GM19324 (cell line): ENCODE results near the gene TBK1.

Experiments
- ATAC-seq: cut with Tn5 transposase; IDR thresholded peaks from one replicate; pipeline ENCODE4 v1.9.1; 2021; ENCODE audit warnings: mild to moderate bottlenecking, moderate library complexity; ENCODE audit not compliant: unreplicated experiment, low FRiP score

The TBK1 gene

DNA sequence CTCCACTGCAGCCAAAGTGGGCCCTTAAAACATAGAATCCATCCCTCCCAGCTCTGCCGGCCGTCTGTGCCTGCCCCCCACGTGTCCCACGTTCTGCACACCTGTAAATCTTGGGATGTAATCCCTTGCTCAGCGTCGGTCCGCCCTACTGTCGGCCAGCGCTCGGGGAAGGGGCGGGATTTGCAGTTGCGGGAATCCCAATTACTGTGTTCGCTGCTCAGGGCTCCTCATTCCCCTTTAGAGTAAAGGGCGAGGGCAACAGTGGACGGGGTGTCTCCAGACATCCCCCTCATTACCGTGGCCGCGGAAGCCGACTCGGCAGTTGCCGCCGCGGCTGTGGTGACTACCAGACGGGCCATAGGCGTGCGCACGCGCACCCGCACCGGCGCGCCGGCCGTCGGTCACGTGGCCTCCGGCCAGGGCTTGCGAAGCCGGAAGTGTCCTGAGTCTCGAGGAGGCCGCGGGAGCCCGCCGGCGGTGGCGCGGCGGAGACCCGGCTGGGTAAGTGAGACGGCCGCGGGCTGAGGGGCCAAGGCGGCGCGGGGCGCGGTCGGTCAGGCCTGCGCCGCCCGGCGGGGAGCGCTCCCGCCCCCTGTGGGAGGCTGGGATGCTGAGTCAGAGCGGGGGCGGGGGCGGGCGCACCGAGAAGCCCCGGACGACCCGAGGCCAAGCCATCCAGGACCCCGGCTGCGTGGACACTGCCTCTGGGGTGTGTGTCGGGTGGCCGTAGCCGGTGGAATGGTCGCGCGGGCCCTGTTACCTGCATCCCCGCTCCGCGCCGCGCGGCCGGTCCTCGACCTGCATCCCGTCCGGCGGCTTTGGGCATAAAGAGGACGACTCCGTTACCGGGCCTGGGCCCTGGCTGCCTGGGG, at the start of gene TBK1:
TSS of gene TBK1 (plus strand) at position 434 of the 872 bp plus-strand sequence. CDS start 3,751 bp downstream, outside the sequence.
- ATAC-seq, result peak; percentile 97

DNA sequence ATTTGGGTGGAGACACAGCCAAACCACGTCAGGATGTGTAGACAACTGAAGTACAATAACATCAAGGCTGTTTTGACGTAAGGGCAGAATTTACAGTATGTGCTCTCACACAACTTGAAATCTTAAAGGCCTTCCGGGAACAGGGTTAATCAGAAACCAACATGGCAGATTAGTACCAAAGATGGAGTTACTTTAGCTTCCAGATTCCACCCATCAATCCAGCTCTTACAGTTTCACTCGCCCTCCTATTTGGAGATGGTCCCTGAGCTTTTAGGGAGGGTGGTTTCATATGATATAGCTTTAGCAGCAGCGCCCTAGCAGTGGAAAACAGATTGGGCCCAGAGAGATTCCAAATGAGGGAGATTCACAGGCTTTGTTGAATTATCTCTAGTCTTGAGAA, 49.7 kb upstream of the TBK1 start:
- no peak for ATAC-seq

DNA sequence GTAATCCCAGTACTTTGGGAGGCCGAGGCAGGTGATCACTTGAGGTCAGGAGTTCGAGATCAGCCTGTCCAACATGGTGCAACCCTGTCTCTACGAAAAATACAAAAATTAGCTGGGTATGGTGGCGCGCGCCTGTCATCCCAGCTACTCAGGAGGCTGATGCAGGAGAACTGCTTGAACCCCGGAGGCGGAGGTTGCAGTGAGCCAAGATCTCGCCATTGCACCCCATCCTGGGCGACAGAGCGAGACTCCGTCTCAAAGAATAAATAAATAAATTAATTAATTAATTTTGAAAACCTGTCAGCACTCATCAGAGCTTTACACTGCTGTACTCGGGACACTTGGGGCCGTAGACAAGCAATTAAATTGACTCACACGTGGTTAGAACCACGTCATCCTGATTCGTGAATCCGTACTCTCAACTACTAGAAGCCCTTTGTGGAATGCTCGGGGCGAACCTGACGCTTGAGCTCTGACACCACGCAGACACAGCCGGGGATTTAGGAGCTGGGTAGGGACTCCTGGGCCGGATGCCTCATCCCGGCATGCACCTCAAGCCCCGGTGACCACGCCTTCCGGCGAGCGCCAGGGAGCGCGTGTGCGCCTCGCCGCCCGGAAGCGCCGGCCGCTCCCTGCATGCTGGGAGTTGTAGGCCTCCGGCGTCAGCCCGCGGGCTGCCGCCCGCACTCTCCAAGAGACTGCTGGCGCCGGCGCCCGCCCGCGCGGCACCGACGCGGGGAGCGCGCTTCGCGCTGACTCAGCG, 48.0 kb upstream of the TBK1 start, which contains the start of gene XPOT:
TSS of gene XPOT (plus strand) at position 686 of the 763 bp plus-strand sequence. CDS start 5,644 bp downstream, outside the sequence.
- ATAC-seq, result peak; percentile 98

DNA sequence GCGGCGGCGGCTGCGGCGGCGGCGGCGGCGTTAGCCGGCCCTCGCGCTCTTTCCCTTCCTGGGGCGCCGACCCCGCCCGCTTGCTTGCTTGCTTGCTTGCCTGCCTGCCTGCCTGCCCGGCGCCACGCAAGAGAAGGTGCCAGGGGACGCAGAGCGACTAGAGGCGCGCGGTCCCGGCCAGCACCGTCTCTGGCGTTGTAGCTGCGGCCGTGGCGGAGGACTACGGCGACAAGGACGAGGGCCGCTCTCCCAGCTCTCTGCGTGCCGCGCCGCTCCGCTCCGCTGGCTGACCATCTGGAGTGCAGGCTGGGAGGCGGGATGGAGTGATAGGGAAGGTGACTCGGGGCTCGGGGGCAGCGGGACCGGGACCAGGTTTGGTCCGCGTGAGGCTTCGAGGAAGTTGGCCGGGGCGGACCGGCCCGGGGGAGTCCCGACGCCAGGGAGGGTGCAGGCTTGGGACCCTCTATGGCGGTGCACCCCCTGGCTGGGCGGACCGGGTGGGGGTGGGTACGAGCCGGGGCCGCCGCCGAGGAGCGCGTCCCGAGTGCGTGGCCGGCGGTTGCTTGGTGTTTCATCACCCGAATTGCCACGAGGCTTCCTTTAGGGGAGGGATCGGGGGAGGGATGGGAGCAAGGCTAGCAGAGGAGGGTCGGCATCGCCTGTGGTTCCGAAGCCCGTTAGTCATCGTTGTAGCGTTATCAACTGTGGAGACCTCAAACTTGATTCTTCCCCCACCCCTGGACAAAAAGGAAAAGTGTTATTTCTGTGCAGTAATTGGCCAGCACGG, 47.3 kb upstream of the TBK1 start:
- ATAC-seq, result no peak

DNA sequence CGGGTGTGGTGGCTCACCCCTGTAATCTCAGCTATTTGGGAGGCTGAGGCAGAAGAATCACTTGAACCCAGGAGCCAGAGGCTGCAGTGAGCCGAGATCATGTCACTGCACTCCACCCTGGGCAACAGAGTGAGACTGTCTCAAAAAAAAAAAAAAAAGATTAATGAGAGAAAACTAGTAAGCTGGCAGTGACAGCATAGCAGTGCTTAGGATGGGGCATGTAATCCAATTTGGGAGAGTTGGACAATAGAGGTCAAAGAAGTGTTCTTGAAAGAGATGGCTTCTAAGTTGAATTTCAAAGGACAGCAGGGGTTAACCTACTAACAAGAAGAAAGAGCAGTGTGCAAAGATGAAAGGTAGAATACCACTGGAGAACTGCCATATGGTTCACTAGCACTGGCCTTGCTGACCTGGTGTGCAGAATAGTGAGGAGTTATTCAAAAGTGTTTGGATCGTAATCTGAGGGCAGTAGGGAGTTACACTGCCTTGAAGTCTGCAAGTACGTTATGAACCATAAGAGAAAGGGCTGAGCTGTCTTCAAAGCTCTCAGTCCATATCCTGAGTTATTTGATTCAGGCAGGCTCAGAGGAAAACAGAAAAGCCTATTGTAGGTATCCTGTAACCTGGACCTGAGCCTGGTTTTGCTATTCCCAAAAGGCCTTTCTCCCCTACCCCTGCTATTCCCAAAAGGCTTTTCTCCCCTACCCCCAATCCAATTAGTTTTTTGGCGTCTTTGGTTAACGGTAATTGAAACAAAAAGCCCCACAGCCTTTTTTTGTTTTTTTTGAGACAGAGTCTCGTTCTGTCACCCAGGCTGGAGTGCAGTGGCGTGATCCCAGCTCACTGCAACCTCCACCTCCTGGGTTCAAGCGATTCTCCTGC, 44.3 kb upstream of the TBK1 start:
- ATAC-seq, result no peak

DNA sequence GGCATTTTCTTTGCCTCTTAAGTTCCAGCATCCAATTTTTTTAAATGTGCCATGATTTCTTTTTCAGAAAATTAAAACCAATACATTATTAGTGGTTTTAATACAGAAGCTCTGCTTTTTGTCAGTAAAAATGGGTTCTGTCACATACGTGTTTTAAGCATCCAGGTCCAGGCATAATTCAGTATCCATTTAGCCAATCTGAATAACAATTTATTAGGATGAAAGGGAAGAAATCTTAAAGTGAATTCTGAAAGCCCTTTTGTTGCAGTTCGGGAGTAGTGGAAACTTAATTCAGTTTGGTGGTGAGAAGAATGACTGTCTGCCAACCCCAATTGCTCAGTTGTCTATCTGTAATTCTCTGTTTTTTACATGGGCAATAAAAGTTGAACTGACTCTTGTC, 40.5 kb upstream of the TBK1 start:
- no peak for ATAC-seq

DNA sequence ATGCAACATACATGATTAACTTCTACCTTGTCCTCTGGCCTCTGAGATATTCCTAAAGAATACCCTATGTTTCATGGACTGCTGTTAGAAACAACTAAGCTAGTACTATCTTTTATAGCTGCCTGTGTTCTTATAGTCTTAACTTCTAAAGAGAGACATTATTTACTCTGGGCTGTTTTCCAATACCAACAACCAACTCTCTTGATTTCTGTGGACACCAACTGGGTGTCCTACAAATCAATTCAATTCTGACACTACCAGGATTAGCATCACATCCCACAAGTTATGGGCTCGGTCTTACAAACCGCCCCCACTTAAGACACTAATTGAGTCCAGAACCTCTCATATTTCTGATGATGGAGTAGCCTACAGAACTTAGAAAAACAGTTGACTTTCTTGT, 39.5 kb upstream of the TBK1 start:
- no peak for ATAC-seq

DNA sequence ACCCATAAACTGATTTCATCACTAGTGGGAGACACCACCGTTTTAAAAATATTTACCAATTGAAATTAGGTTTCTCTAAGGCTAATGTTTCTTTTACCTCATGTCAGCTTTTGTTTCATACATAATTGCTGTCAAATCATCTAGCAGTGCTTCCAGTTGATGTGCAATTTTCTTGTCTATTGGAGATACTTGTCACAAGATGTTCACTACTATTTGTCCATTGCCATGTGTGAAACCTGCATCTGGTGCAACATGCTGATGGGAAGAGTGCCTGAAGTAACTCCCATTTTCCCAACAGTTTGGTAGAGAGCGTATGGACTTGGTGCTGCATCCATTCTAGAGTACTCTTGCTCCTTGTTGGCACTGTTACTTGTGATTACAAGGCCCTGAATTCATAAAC, 38.0 kb upstream of the TBK1 start:
- ATAC-seq, result no peak

DNA sequence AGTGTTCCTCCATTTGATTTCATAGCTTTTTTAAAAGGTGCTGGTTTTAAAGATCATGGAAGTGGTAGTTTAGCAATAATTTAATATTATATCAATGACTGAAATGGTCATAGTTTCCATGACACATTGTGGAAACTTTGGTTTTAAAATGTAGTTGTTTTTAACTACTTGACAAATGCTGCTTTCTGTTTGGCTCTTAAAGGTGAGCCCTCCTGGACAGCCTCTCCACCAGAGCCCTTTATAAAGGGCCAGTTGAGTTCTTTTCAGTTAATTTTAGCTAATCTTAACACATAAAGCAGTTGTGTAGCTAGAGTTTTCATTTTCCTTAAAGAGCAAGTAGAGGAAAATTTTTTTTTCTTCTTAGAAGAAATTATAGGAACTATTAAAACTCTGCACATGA, 33.7 kb upstream of the TBK1 start:
- no peak for ATAC-seq

DNA sequence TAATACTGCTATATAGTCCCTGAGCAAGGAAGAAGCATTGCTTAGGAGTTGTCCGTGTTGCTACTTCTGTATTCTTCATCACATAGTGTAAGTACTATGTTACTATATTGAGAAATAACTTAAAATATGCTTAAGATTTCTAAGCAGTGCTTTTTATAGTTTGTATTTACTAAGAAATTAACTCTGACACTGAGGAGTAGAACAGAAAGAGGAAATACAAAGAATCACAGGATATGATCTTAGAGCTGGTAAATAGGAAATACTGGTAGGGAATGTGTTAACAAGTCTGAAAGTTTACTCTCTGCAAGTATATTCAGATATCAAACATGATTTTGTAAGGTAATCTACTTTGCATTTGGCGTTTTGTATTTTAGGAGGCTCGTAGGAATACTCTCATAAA, 32.2 kb upstream of the TBK1 start:
- no peak for ATAC-seq

DNA sequence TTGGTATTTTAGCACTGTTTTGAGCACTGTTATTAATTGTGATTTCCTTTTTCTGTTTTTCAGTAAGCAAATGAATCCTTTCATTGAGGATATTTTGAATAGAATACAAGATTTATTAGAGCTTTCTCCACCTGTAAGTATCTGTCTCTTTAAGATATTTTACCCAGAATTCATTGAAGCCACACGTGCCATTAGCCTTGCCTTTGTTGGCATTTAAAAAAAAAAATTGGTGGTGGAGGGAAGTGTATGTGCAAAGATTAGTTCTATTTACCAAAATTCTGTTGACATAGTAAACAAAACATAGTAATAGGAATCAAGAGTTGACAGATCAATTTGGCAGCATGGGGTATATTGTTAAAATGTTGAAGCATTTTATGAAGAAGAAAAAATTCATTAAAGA, 23.9 kb upstream of the TBK1 start:
- ATAC-seq, result no peak

DNA sequence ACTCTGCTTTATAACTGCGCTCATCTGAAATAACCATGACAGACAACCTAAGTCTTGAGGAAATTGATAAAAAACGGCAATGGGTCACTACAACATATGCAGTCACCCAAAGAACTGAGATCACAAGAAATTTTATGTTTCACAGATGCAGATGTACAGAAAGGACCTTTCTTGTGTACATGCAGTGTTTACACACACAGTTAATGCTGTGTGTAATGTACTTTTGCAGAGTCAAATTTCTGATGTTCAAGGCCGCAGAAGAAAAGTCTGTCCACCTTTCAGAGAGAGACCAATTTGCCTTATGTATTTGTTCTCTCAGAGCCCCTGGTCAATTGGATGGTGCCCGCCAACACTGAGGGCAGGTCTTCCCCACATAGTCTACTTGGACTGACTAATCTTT, 23.0 kb upstream of the TBK1 start:
- ATAC-seq, result no peak

DNA sequence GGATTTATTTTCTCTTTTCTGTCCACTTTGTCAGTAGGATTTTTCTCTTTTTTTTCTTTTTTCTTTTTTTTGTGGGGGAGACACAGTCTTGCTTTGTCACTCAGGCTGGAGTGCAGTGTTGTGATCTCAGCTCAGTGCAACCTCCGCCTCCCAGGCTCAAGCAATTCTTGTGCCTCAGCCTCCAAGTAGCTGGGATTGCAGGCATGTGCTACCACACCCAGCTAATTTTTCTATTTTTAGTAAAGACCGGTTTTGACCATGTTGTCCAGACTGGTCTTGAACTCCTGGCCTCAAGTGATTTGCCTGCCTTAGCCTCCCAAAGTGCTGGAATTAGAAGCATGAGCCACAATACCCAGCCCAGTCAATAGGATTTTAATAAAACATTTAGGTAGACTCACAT, 21.0 kb upstream of the TBK1 start:
- ATAC-seq, result no peak

DNA sequence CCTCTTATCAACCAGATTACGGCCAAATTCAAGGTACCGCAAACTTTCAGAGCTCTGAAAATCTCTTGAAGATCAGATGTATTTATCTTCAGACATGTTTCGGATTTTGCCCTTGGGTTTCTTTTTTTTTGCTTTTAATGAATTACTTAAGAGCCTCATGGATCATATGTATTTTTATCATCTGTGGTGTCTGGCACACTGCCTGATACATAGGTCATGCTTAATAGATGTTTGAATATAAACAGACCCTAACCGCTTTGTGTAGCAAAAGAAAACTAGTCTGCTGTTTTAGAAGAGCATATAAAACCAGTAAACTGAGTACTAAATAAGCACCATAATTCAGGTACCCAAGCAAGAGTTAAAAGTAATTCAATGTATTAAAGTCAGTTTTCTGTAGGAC, 20.1 kb upstream of the TBK1 start:
- no peak for ATAC-seq

DNA sequence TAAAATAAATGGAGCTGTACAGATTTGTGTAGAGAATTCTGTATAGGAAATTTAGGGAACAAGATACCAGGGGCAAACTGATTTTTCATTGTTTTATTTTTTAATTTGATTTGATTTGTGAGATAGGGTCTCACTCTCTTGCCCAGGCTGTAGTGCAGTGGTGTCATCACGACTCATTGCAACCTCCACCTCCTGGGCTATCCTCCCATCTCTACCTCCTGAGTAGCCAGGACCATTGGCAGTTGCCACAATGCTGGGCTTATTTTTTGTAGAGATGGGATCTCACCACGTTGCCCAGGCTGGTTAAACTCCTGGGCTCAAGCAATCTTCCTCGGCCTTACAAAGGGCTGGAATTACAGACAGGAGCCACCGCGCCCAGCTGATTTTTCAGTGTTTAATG, 18.0 kb upstream of the TBK1 start:
- no peak for ATAC-seq

DNA sequence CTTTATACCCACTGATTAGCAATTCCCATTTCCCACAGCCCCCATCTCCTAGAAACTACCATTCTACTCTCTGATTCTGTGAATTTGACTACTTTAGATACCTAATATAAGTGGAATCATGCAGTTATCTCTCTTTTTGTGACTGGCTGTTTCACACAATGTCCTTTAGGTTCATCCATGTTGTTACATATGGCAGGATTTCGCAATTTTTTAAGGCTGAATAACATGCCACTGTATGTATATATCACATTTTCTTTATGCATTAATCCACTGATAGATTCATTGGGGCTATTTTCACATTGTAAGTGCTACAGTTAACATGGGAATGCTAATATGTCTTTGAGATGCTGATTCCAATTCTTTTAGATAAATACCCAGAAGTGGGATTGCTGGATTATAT, 11.8 kb upstream of the TBK1 start:
- ATAC-seq, result no peak

DNA sequence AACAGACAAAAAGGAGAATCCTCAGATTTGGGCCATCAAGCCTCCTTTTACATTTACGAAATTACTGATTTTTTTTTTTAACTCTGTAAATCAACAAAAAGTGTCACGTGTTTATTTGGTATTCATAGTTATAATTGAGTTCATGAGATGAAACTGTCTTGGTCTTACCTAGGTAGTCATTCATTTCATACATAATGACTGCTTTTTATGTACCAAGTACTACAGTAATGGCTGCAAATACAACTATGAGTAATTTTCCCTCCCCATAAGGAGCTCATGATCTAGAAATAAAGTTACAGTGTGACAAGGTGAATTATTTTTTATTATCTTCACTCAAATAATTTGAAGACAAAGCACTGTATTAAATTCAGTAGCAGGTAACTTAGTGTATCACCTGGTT, 6.4 kb upstream of the TBK1 start:
- no peak for ATAC-seq

DNA sequence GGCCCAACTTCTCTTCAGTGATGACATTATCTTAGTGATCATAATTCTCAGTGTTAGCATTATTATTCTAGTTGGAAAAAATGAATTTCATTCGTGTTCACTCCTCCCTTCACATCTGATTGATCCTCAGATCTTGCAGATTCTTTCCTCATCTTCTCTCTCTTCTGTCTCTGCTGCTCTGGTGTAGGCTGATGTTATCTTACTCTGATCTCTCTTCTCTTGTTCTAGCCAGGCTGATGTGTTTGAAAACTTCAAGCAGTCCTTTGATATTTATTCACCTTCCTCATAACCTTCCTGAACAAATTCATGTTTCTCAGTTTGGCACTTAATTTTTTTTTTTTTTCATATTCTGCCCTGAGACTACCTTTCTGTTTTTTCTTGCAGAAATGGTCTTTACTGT, 5.6 kb upstream of the TBK1 start:
- no peak for ATAC-seq

DNA sequence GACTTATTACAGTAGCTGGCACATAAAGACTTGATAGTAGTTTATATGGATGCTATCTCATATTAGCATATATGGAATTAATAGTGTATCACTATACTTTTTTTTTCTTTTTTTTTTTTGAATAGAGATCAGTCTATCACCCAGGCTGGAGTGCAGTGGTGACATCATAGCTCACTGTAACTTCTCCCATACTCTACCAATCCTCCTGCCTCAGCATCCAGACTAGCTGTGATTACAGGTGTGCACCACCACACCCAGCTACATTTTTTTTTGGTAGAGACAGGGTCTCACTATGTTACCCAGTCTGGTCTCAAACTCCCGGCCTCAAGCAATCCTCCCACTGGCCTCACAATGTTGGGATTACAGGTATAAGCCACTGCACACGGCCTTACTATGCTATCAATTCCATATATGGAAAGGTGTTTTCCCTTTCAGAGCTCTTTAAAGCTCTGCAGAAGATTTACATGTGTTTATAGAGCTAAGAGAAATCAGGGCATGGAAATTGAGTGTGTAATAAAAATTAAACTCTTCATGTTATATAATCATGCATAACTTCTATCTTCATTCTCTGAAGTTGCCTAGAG, 1.8 kb upstream of the TBK1 start:
- ATAC-seq, result no peak
